ENCODE measurements around the gene PIGT.

DNA sequence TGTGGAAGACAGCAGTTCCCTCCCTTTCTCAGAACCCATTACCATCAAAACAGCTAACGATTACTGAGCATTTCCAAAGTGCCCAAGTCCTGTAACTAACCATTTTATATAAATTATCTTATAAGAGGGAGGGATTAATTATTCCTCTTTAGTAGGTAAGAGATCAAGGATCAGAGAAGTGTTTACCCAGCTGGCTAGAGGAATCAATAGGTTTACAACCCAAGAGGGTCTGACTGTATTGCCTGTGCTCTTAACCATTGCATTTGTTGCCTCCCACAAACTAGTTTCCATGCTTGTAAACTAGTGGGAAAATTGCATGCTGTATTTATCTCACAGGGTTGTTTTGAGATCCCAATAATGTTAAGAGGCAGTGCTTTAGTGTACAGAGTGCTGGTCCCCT lies 11.5 kb upstream of the PIGT start:
- TF ChIP-seq, protein P1, sequence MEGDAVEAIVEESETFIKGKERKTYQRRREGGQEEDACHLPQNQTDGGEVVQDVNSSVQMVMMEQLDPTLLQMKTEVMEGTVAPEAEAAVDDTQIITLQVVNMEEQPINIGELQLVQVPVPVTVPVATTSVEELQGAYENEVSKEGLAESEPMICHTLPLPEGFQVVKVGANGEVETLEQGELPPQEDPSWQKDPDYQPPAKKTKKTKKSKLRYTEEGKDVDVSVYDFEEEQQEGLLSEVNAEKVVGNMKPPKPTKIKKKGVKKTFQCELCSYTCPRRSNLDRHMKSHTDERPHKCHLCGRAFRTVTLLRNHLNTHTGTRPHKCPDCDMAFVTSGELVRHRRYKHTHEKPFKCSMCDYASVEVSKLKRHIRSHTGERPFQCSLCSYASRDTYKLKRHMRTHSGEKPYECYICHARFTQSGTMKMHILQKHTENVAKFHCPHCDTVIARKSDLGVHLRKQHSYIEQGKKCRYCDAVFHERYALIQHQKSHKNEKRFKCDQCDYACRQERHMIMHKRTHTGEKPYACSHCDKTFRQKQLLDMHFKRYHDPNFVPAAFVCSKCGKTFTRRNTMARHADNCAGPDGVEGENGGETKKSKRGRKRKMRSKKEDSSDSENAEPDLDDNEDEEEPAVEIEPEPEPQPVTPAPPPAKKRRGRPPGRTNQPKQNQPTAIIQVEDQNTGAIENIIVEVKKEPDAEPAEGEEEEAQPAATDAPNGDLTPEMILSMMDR (IDR thresholded peaks at IDR 0.05): no peak
- TF ChIP-seq POLR2AphosphoS5 (IDR thresholded peaks at IDR 0.05): no peak
- no peak for TF ChIP-seq POLR2A (IDR thresholded peaks at IDR 0.05)
